Measurements from ENCODE around the gene TUSC2. TPM values are rescaled to one million over a fixed set of nuclear protein-coding genes. Genes with fewer than 3 reads are reported as not detected.

Gene TUSC2
- total and polyA plus RNA-seq, 2 of the 13 experiments (the other 11 are each of a cell fraction or from before 2014, with no cell fraction given): 36.7 to 39.1 TPM

- TF ChIP-seq FOXP1 (IDR thresholded peaks at IDR 0.05): no peak
- no peak for TF ChIP-seq FOXP1 (CRISPR knock-in tag; IDR thresholded peaks at IDR 0.05)
- TF ChIP-seq ZFP41 (CRISPR knock-in tag; IDR thresholded peaks at IDR 0.05; ENCODE audit: borderline replicate concordance): peak; percentile 58; the same call in 1 of the 2 replicates
- TF ChIP-seq ZNF20 (CRISPR knock-in tag; IDR thresholded peaks at IDR 0.05): no peak
- TF ChIP-seq FOXK2 (IDR thresholded peaks at IDR 0.05): no peak
- no peak for TF ChIP-seq ZNF775 (CRISPR knock-in tag; IDR thresholded peaks at IDR 0.05; ENCODE audit: borderline replicate concordance)
- TF ChIP-seq ZSCAN5A (CRISPR knock-in tag; IDR thresholded peaks at IDR 0.05; ENCODE audit: borderline replicate concordance): peak; percentile 63; the same call in 1 of the 2 replicates
- TF ChIP-seq ZNF75D (CRISPR knock-in tag; IDR thresholded peaks at IDR 0.05; ENCODE audit: borderline replicate concordance): no peak
- TF ChIP-seq TBP (CRISPR knock-in tag; IDR thresholded peaks at IDR 0.05): peak; percentile 96; the same call in 1 of the 2 replicates
- TF ChIP-seq TCF7 (IDR thresholded peaks at IDR 0.05; ENCODE audit: low read depth): no peak
- TF ChIP-seq KDM4B (CRISPR knock-in tag; IDR thresholded peaks at IDR 0.05): peak; percentile 78
- no peak for TF ChIP-seq KAT2B (IDR thresholded peaks at IDR 0.05; ENCODE audit: borderline replicate concordance, low read depth, low read length)
- no peak for TF ChIP-seq PCBP2 (optimal IDR thresholded peaks at IDR 0.05; ENCODE audit: low read depth, low read length, poor library complexity, severe bottlenecking)
- TF ChIP-seq ZMYM2 (CRISPR knock-in tag; IDR thresholded peaks at IDR 0.05): no peak
- TF ChIP-seq ZNF275 (CRISPR knock-in tag; IDR thresholded peaks at IDR 0.05; ENCODE audit: borderline replicate concordance): peak; percentile 36; the same call in 1 of the 2 replicates
- no peak for TF ChIP-seq STAG1 (CRISPR knock-in tag; IDR thresholded peaks at IDR 0.05)
- TF ChIP-seq HMG20B (CRISPR knock-in tag; conservative IDR thresholded peaks at IDR 0.05): no peak
- no peak for TF ChIP-seq ZNF567 (CRISPR knock-in tag; IDR thresholded peaks at IDR 0.05; ENCODE audit: borderline replicate concordance)
- TF ChIP-seq ZNF547 (CRISPR knock-in tag; IDR thresholded peaks at IDR 0.05): peak; percentile 86; the same call in 1 of the 2 replicates
- no peak for TF ChIP-seq HNRNPUL1 (IDR thresholded peaks at IDR 0.05; ENCODE audit: low read depth, low read length)
- TF ChIP-seq ZZZ3 (CRISPR knock-in tag; IDR thresholded peaks at IDR 0.05; ENCODE audit: borderline replicate concordance): peak; percentile 93; the same call in 1 of the 2 replicates
- 0 out of 2 replicates have a peak, but pooled peaks have one; percentile 47 for TF ChIP-seq MTF1 (CRISPR knock-in tag; IDR thresholded peaks at IDR 0.05)
- TF ChIP-seq THYN1 (CRISPR knock-in tag; IDR thresholded peaks at IDR 0.05; ENCODE audit: borderline replicate concordance, low read depth): no peak
- TF ChIP-seq BCL3 (CRISPR knock-in tag; IDR thresholded peaks at IDR 0.05): peak; percentile 95
- TF ChIP-seq ISL2 (CRISPR knock-in tag; IDR thresholded peaks at IDR 0.05): no peak; the same call in 1 of the 2 replicates
- peak; percentile 93 for TF ChIP-seq ZNF784 (CRISPR knock-in tag; IDR thresholded peaks at IDR 0.05; ENCODE audit: borderline replicate concordance)
Observed at GRCh38 chr3:50358911-50359759, 31.1 kb upstream of the TUSC2 start, which contains the start of gene TMEM115 (continued).

Data from HepG2 (cell line).